H1 (cell line): ENCODE results near the gene UBE2D3. TPM values are rescaled to one million over a fixed set of nuclear protein-coding genes. Genes with fewer than 3 reads are reported as not detected.

Experiments used
- CTCF ChIA-PET: fragments of 300-600 bp; sonication (Branson Sonifier 250); formaldehyde crosslinking; loops from one replicate; lab custom pipeline; 2021; ENCODE audit not compliant: partially characterized antibody; lab: Charles Lee
- POLR2A ChIA-PET: fragments of 300-600 bp; sonication (Branson Sonifier 250); formaldehyde crosslinking; loops from one replicate; lab custom pipeline; 2021; ENCODE audit warnings: inconsistent platforms; ENCODE audit not compliant: partially characterized antibody; lab: Charles Lee
- DNase-seq, 2 experiments: peaks; one replicate each; pipeline versions ENCODE4 v3.0.0 to v3.0.0-alpha.2; 2010 to 2022; ENCODE audit warnings: low spot score in 2 of 2, low read depth in 1 of 2, mixed read lengths in 1 of 2
- FAIRE-seq: peaks from 2 replicates; lab custom pipeline; 2011; peaks lifted over from hg19 to GRCh38; lab: Jason Lieb, UNC
- H2AFZ ChIP-seq: 2 replicates; pipeline ENCODE4 v1.8.1; 2012; ENCODE audit warnings: low read length, inconsistent platforms
- H2AK5ac ChIP-seq: 2 replicates; pipeline ENCODE4 v1.6.1; 2013; ENCODE audit warnings: low read depth, low read length
- H2BK120ac ChIP-seq: replicated peaks from 2 replicates; pipeline ENCODE3; 2013; ENCODE audit warnings: low read depth, low read length, inconsistent platforms
- H2BK12ac ChIP-seq: 2 replicates; pipeline ENCODE4 v1.6.1; 2013; ENCODE audit warnings: low read depth, low read length
- H2BK15ac ChIP-seq: 2 replicates; pipeline ENCODE4 v1.6.1; 2013; ENCODE audit warnings: low read length
- H2BK20ac ChIP-seq: 2 replicates; pipeline ENCODE4 v1.6.1; 2013; ENCODE audit warnings: low read length
- H2BK5ac ChIP-seq: 2 replicates; pipeline ENCODE4 v1.6.1; 2013; ENCODE audit warnings: low read depth, low read length
- H3K14ac ChIP-seq: 2 replicates; pipeline ENCODE4 v1.6.1; 2013; ENCODE audit warnings: inconsistent platforms; ENCODE audit not compliant: insufficient read length
- H3K18ac ChIP-seq: 2 replicates; pipeline ENCODE4 v1.6.1; 2013; ENCODE audit warnings: low read length; ENCODE audit errors: extremely low read depth
- H3K23ac ChIP-seq: 2 replicates; pipeline ENCODE4 v1.6.1; 2013; ENCODE audit warnings: inconsistent platforms; ENCODE audit not compliant: insufficient read length
- H3K23me2 ChIP-seq: 2 replicates; pipeline ENCODE4 v1.6.1; 2013; ENCODE audit warnings: low read depth, low read length
- H3K27ac ChIP-seq: 2 replicates; pipeline ENCODE4 v1.6.1; 2011; ENCODE audit warnings: low read depth, low read length, inconsistent platforms
- H3K27me3 ChIP-seq, 4 experiments: replicated peaks in 1 of 4; 1 replicate in 1 of 4; 2 replicates in 3 of 4; pipeline versions ENCODE4 v1.6.1 to v1.8.1; 2011 to 2013; ENCODE audit warnings: low read length in 3 of 4, mild to moderate bottlenecking in 3 of 4, inconsistent platforms in 2 of 4, mixed read lengths in 2 of 4, moderate library complexity in 1 of 4; ENCODE audit not compliant: control insufficient read depth in 3 of 4, insufficient read depth in 3 of 4; ENCODE audit errors: extremely low read depth in 1 of 4
- H3K36me3 ChIP-seq, 4 experiments: 2 replicates each; pipeline versions ENCODE4 v1.6.1 to v1.8.1; 2011 to 2013; ENCODE audit warnings: mild to moderate bottlenecking in 4 of 4, low read length in 3 of 4, moderate library complexity in 2 of 4, control low read depth in 1 of 4, inconsistent platforms in 1 of 4; ENCODE audit not compliant: insufficient read depth in 4 of 4, control insufficient read depth in 2 of 4
- H3K4ac ChIP-seq: replicated peaks from 2 replicates; pipeline ENCODE3; 2013; ENCODE audit warnings: low read length, low read depth, mixed read lengths, inconsistent platforms; ENCODE audit not compliant: insufficient read length
- H3K4me1 ChIP-seq, 4 experiments: replicated peaks in 1 of 4; 1 replicate in 1 of 4; 2 replicates in 3 of 4; pipeline versions ENCODE4 v1.6.1 to v1.8.1; 2011 to 2013; ENCODE audit warnings: low read length in 3 of 4, inconsistent platforms in 2 of 4, mixed read lengths in 1 of 4; ENCODE audit not compliant: insufficient read depth in 4 of 4, control insufficient read depth in 3 of 4
- H3K4me2 ChIP-seq, 2 experiments: 2 replicates each; pipeline versions ENCODE4 v1.6.1 to v1.8.1; 2011 to 2013; ENCODE audit warnings: low read depth in 2 of 2, low read length in 2 of 2, control low read depth in 1 of 2, inconsistent platforms in 1 of 2, mild to moderate bottlenecking in 1 of 2; ENCODE audit not compliant: insufficient read depth in 1 of 2
- H3K4me3 ChIP-seq, 4 experiments: fragments of 200-600, 300-600 bp in 1 of 4; sonication (generic), shearing (Covaris generic), sonication (Bioruptor Twin) in 1 of 4; 2 replicates each; pipeline versions ENCODE4 v1.5.1 to v1.8.1; 2011 to 2016; ENCODE audit warnings: low read length in 4 of 4, low read depth in 3 of 4, control low read depth in 2 of 4, inconsistent platforms in 2 of 4, mild to moderate bottlenecking in 2 of 4, mixed read lengths in 1 of 4, moderate library complexity in 1 of 4; ENCODE audit not compliant: insufficient read depth in 2 of 4; ENCODE audit errors: extremely low read depth in 1 of 4
- H3K56ac ChIP-seq: replicated peaks from 2 replicates; pipeline ENCODE3; 2013; ENCODE audit warnings: low read depth, mild to moderate bottlenecking, mixed read lengths, low read length, inconsistent platforms; ENCODE audit not compliant: insufficient read length
- H3K79me1 ChIP-seq: 2 replicates; pipeline ENCODE4 v1.6.1; 2013; ENCODE audit warnings: low read depth, low read length, control low read depth
- H3K79me2 ChIP-seq, 2 experiments: 2 replicates each; pipeline versions ENCODE4 v1.6.1 to v1.8.1; 2012 to 2013; ENCODE audit warnings: low read length in 2 of 2, mild to moderate bottlenecking in 2 of 2, inconsistent platforms in 1 of 2; ENCODE audit not compliant: insufficient read depth in 2 of 2, control insufficient read depth in 1 of 2
- H3K9ac ChIP-seq, 4 experiments: replicated peaks in 1 of 4; 1 replicate in 1 of 4; 2 replicates in 3 of 4; pipeline versions ENCODE4 v1.6.1 to v1.8.1; 2011 to 2013; ENCODE audit warnings: low read depth in 3 of 4, low read length in 3 of 4, control low read depth in 2 of 4, mild to moderate bottlenecking in 2 of 4, moderate library complexity in 2 of 4, inconsistent platforms in 1 of 4; ENCODE audit errors: extremely low read depth in 1 of 4
- H3K9me3 ChIP-seq, 2 experiments: 2 replicates each; pipeline versions ENCODE4 v1.6.1 to v1.8.1; 2012 to 2013; ENCODE audit warnings: mild to moderate bottlenecking in 2 of 2, moderate library complexity in 2 of 2, control low read depth in 1 of 2, inconsistent platforms in 1 of 2, low read depth in 1 of 2, low read length in 1 of 2, mixed read lengths in 1 of 2; ENCODE audit not compliant: insufficient read depth in 2 of 2
- H4K20me1 ChIP-seq, 2 experiments: replicated peaks in 1 of 2; 2 replicates each; pipeline versions ENCODE3 to v1.8.1; 2011 to 2013; ENCODE audit warnings: inconsistent platforms in 2 of 2, low read length in 2 of 2, mild to moderate bottlenecking in 1 of 2; ENCODE audit not compliant: insufficient read depth in 2 of 2, control insufficient read depth in 1 of 2
- H4K5ac ChIP-seq: 2 replicates; pipeline ENCODE4 v1.6.1; 2013; ENCODE audit warnings: low read length, low read depth, mixed read lengths, inconsistent platforms; ENCODE audit not compliant: insufficient read length
- H4K8ac ChIP-seq: 2 replicates; pipeline ENCODE4 v1.8.0; 2013; ENCODE audit warnings: mild to moderate bottlenecking, moderate library complexity, low read length, inconsistent platforms; ENCODE audit not compliant: insufficient read depth; ENCODE audit errors: extremely low read depth
- H4K91ac ChIP-seq: replicated peaks from 2 replicates; pipeline ENCODE3; 2013; ENCODE audit warnings: low read length, mixed read lengths, inconsistent platforms; ENCODE audit not compliant: insufficient read length
- BCL11A ChIP-seq, 2 experiments: IDR thresholded peaks; one replicate each; pipeline ENCODE4 v1.6.1; 2011; ENCODE audit warnings: low read depth in 2 of 2, low read length in 2 of 2, mild to moderate bottlenecking in 2 of 2
- EP300 ChIP-seq, 2 experiments: IDR thresholded peaks; 1 replicate in 1 of 2; 2 replicates in 1 of 2; pipeline ENCODE4 v1.6.1; 2011 to 2012; ENCODE audit warnings: low read depth in 2 of 2, low read length in 2 of 2, mild to moderate bottlenecking in 2 of 2, borderline replicate concordance in 1 of 2, inconsistent platforms in 1 of 2, moderate library complexity in 1 of 2
- GABPA ChIP-seq: IDR thresholded peaks from 2 replicates; pipeline ENCODE4 v1.6.1; 2011; ENCODE audit warnings: mild to moderate bottlenecking, low read length, moderate library complexity, borderline replicate concordance; ENCODE audit not compliant: insufficient read depth
- GTF2F1 ChIP-seq: IDR thresholded peaks from 2 replicates; pipeline ENCODE4 v1.6.1; 2012; ENCODE audit warnings: low read depth, low read length, improper control_type of control experiment, borderline replicate concordance
- HDAC2 ChIP-seq, 2 experiments: fragments of 300-600 bp in 1 of 2; sonication (generic) in 1 of 2; IDR thresholded peaks; 2 replicates each; pipeline ENCODE4 v1.6.1; 2011 to 2012; ENCODE audit warnings: low read depth in 2 of 2, low read length in 2 of 2, mild to moderate bottlenecking in 2 of 2, moderate library complexity in 2 of 2, borderline replicate concordance in 1 of 2, inconsistent platforms in 1 of 2
- KDM4A ChIP-seq: IDR thresholded peaks from one replicate; pipeline ENCODE4 v1.7.1; 2012; ENCODE audit warnings: low read depth, mild to moderate bottlenecking, moderate library complexity, low read length, inconsistent platforms; ENCODE audit not compliant: severe bottlenecking
- POLR2A ChIP-seq, 2 experiments: IDR thresholded peaks; 1 replicate in 1 of 2; 2 replicates in 1 of 2; pipeline ENCODE4 v1.6.1; 2011; ENCODE audit warnings: low read depth in 2 of 2, low read length in 2 of 2, mild to moderate bottlenecking in 2 of 2; ENCODE audit errors: control extremely low read depth in 1 of 2
- POU5F1 ChIP-seq: IDR thresholded peaks from 2 replicates; pipeline ENCODE4 v1.6.1; 2011; ENCODE audit warnings: low read depth, mild to moderate bottlenecking, low read length, moderate library complexity
- RFX5 ChIP-seq: IDR thresholded peaks from 2 replicates; pipeline ENCODE4 v1.6.1; 2011; ENCODE audit warnings: low read depth, low read length, improper control_type of control experiment, borderline replicate concordance
- SRF ChIP-seq: IDR thresholded peaks from 2 replicates; pipeline ENCODE4 v1.6.1; 2011; ENCODE audit warnings: mild to moderate bottlenecking, low read depth, low read length, moderate library complexity
- TCF12 ChIP-seq: IDR thresholded peaks from 2 replicates; pipeline ENCODE4 v1.6.1; 2011; ENCODE audit warnings: low read depth, mild to moderate bottlenecking, low read length
- WGBS, 2 experiments: shearing (Covaris generic) in 1 of 2; methylation state at CpG; one replicate each; pipeline versions ENCODE4 v1.1.6 to v1.1.7; 2013 to 2015; ENCODE audit warnings: low lambda C conversion rate in 2 of 2, mixed read lengths in 2 of 2, inconsistent platforms in 1 of 2, low coverage in 1 of 2, missing lambda C conversion rate in 1 of 2; ENCODE audit not compliant: insufficient replicate concordance in 2 of 2, insufficient coverage in 1 of 2, insufficient read length in 1 of 2; ENCODE audit errors: extremely low coverage in 1 of 2, missing lambda C conversion rate in 1 of 2; 5-methylcytosine and 5-hydroxymethylcytosine counted together
- polyA plus RNA-seq, 7 experiments: library from polyadenylated mRNA; depleted of rRNA in 3 of 7; stranded (reverse) in 5 of 7; unstranded in 2 of 7; fragments of >200 nt in 5 of 7; fragments of 200-250 nt in 2 of 7; gene quantifications; 1 replicate in 5 of 7; 2 replicates in 1 of 7; 4 replicates in 1 of 7; pipeline versions ENCODE4 v1.2.1 to v1.2.3, GENCODE V29; 2011 to 2013; ENCODE audit warnings: missing spikeins in 2 of 7, mixed read lengths in 2 of 7
- total RNA-seq: library from RNA; stranded (reverse); fragmentation: NEBNext Ultra II Directional; extraction: Animal tissue kit (Norgen Biotek cat#: 25700); gene quantifications from 2 replicates; pipeline ENCODE4 v1.2.1, GENCODE V29; 2021

Gene UBE2D3
- total and polyA plus RNA-seq, 2 of the 8 experiments (the other 6 are each of a cell fraction or from before 2014, with no cell fraction given) = 396 to 544 TPM

GRCh38 chr4:102867278-102868152 is 40.2 kb upstream of the UBE2D3 start:
- H3K56ac ChIP-seq = no peak overlapping the region
- H2BK15ac ChIP-seq = no peak overlapping the region
- H3K23me2 ChIP-seq = peaks cover 6% of the 10 kb centered on the region
- no peak for FAIRE-seq
- H4K91ac ChIP-seq = no peak overlapping the region
- H3K9me3 ChIP-seq = no peaks in the 10 kb centered on the region
- H4K5ac ChIP-seq = no peak overlapping the region
- no peak overlapping the region for H2AFZ ChIP-seq
- 0 out of 7 replicates have a peak, but pooled peaks cover 0 to 2% (median 0%) of the 10 kb centered on the region in 4 experiments for H3K4me1 ChIP-seq
- no peak overlapping the region for H3K18ac ChIP-seq
- H4K8ac ChIP-seq = no peak overlapping the region; the same call in 1 of the 2 replicates
- H2BK20ac ChIP-seq = no peak overlapping the region
- no peak overlapping the region for H3K23ac ChIP-seq
- no peaks in the 10 kb centered on the region for H4K20me1 ChIP-seq
- H3K4ac ChIP-seq = no peak overlapping the region
- 85% methylated on average over 12 of the region's 12 CpGs; no CpG with 5 or more reads in 1 of the 2 experiments for WGBS, 2 experiments
- no peaks in the 10 kb centered on the region for H3K36me3 ChIP-seq
- POLR2A ChIA-PET = interaction anchor here (1.0 to 5.4 kb wide), 5 partner anchors 17 to 77 kb away, joined by 3 to 127 read pairs (median 5); partner anchors contain the start of gene UBE2D3
- H3K9ac ChIP-seq = no peak overlapping the region; a peak in 1 of 7 replicates
- H2AK5ac ChIP-seq = no peak overlapping the region; the same call in 1 of the 2 replicates
- no peak overlapping the region for H2BK12ac ChIP-seq
- H3K79me2 ChIP-seq = peaks cover 0 to 81% of the 10 kb centered on the region in 2 experiments; a peak in 2 of 4 replicates
- H3K79me1 ChIP-seq = no peaks in the 10 kb centered on the region
- no peaks in the 10 kb centered on the region for H3K27me3 ChIP-seq
- H3K14ac ChIP-seq = no peak overlapping the region
- CTCF ChIA-PET = interaction anchor here (0.6 kb wide), 1 partner anchor 234 kb away, joined by 3 read pairs; no protein-coding TSS in a partner anchor
- peak overlapping the region; percentile 84 to 92 for H3K4me2 ChIP-seq
- no peak overlapping the region for H2BK120ac ChIP-seq
- no peak overlapping the region for H2BK5ac ChIP-seq
- H3K4me3 ChIP-seq = peak overlapping the region; percentile 73 to 86 (median 78); a peak in 5 of 8 replicates
- DNase-seq = no peak
- no peak overlapping the region for H3K27ac ChIP-seq
- TF ChIP-seq GTF2F1 = no peak
- no peak for TF ChIP-seq GABPA
- TF ChIP-seq TCF12 = no peak
- no peak for TF ChIP-seq POLR2A (IDR thresholded peaks at IDR 0.05; ENCODE audit: control extremely low read depth in 1 of 2, low read depth in 2 of 2, low read length in 2 of 2)
- TF ChIP-seq KDM4A = no peak
- no peak for TF ChIP-seq HDAC2 (IDR thresholded peaks at IDR 0.05; ENCODE audit: borderline replicate concordance in 1 of 2, low read depth in 2 of 2, low read length in 2 of 2)
- TF ChIP-seq POU5F1 = no peak
- TF ChIP-seq BCL11A (IDR thresholded peaks at IDR 0.05; ENCODE audit: low read depth in 2 of 2, low read length in 2 of 2) = no peak
- TF ChIP-seq SRF = no peak
- TF ChIP-seq RFX5 = no peak
- TF ChIP-seq EP300 (IDR thresholded peaks at IDR 0.05; ENCODE audit: borderline replicate concordance in 1 of 2, low read depth in 2 of 2, low read length in 2 of 2) = no peak
